ENCODE data around the gene COPZ1. TPM values are rescaled to one million over a fixed set of nuclear protein-coding genes. Genes with fewer than 3 reads are reported as not detected.

Gene COPZ1
- total and polyA plus RNA-seq, 9 of the 15 experiments (the other 6 are each of a cell fraction or from before 2014, with no cell fraction given): 137 to 487 (median 233) TPM

DNA sequence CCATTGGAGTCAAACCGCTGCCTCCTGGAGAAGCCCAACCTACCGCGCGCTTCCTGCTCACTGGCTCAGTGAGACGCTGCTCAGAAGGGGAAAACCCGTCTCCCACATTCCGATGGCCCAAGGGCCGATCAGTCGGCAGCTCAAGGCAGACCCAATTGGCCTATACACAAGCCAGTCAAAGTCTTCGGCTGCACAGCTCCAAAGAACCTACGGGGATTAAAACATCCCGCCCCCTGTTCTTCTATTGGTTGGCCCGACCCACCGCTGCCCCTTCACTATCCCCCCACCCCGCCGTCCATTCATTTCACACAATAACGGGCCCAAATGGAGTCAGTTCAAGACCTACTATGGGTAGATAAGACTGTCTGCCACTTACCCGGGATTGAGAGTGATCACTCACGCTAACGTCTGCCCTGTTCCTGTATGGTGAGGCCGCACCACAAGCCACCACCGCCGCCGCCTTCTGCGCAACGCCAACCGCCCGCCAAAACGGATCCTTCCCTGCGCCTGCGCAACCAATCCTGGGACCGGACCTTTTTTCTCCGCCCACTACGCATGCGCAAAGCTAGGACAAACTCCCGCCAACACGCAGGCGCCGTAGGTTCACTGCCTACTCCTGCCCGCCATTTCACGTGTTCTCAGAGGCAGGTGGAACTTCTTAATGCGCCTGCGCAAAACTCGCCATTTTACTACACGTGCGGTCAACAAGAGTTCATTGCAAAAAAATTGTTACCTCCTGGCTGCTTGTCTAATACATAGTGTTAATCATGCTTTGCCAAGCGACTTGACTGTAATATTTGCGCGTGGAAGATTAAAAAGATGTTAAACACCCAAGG, 45.1 kb upstream of the COPZ1 start, which contains the start of gene CBX5 (continued):
- TF ChIP-seq ZNF780A (CRISPR knock-in tag; IDR thresholded peaks at IDR 0.05): no peak
- TF ChIP-seq, protein P1, sequence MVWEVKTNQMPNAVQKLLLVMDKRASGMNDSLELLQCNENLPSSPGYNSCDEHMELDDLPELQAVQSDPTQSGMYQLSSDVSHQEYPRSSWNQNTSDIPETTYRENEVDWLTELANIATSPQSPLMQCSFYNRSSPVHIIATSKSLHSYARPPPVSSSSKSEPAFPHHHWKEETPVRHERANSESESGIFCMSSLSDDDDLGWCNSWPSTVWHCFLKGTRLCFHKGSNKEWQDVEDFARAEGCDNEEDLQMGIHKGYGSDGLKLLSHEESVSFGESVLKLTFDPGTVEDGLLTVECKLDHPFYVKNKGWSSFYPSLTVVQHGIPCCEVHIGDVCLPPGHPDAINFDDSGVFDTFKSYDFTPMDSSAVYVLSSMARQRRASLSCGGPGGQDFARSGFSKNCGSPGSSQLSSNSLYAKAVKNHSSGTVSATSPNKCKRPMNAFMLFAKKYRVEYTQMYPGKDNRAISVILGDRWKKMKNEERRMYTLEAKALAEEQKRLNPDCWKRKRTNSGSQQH (CRISPR knock-in tag; IDR thresholded peaks at IDR 0.05): peak; percentile 12; the same call in 1 of the 2 replicates
- TF ChIP-seq RB1 (IDR thresholded peaks at IDR 0.05; ENCODE audit: low read depth): peak; percentile 98
- no peak for TF ChIP-seq HNRNPL (IDR thresholded peaks at IDR 0.05; ENCODE audit: low read depth, low read length)
- TF ChIP-seq ZNF57 (CRISPR knock-in tag; IDR thresholded peaks at IDR 0.05): no peak
- TF ChIP-seq ZNF830 (CRISPR knock-in tag; IDR thresholded peaks at IDR 0.05): no peak
- no peak for TF ChIP-seq RBM22 (IDR thresholded peaks at IDR 0.05; ENCODE audit: low read depth, low read length, poor library complexity, severe bottlenecking)
- no peak for TF ChIP-seq ZNF146 (CRISPR knock-in tag; IDR thresholded peaks at IDR 0.05; ENCODE audit: unreplicated experiment)
- no peak for TF ChIP-seq SRSF3 (IDR thresholded peaks at IDR 0.05; ENCODE audit: insufficient read depth, low read length)
- TF ChIP-seq, protein P2, sequence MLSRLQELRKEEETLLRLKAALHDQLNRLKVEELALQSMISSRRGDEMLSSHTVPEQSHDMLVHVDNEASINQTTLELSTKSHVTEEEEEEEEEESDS (CRISPR knock-in tag; IDR thresholded peaks at IDR 0.05): no peak
- TF ChIP-seq ELF4 (CRISPR knock-in tag; IDR thresholded peaks at IDR 0.05): no peak
- no peak for TF ChIP-seq SIX5 (IDR thresholded peaks at IDR 0.05; ENCODE audit: borderline replicate concordance in 1 of 2, insufficient read depth in 1 of 2, low read depth in 1 of 2, low read length in 2 of 2)
- no peak; the same call in 1 of the 2 replicates for TF ChIP-seq ETV5 (CRISPR knock-in tag; IDR thresholded peaks at IDR 0.05; ENCODE audit: low read depth)
- TF ChIP-seq SIN3A (IDR thresholded peaks at IDR 0.05; ENCODE audit: borderline replicate concordance in 2 of 2, control insufficient read depth in 1 of 2, low read depth in 2 of 2, low read length in 2 of 2): peak in 1 of 2 experiments; percentile 54; a peak in 2 of 4 replicates
- TF ChIP-seq KLF1 (tag; IDR thresholded peaks at IDR 0.05): no peak
- no peak for TF ChIP-seq ETS2 (tag; IDR thresholded peaks at IDR 0.05; ENCODE audit: borderline replicate concordance, poor library complexity, severe bottlenecking)
- TF ChIP-seq EP400 (IDR thresholded peaks at IDR 0.05): peak; percentile 92
- TF ChIP-seq, protein P3, sequence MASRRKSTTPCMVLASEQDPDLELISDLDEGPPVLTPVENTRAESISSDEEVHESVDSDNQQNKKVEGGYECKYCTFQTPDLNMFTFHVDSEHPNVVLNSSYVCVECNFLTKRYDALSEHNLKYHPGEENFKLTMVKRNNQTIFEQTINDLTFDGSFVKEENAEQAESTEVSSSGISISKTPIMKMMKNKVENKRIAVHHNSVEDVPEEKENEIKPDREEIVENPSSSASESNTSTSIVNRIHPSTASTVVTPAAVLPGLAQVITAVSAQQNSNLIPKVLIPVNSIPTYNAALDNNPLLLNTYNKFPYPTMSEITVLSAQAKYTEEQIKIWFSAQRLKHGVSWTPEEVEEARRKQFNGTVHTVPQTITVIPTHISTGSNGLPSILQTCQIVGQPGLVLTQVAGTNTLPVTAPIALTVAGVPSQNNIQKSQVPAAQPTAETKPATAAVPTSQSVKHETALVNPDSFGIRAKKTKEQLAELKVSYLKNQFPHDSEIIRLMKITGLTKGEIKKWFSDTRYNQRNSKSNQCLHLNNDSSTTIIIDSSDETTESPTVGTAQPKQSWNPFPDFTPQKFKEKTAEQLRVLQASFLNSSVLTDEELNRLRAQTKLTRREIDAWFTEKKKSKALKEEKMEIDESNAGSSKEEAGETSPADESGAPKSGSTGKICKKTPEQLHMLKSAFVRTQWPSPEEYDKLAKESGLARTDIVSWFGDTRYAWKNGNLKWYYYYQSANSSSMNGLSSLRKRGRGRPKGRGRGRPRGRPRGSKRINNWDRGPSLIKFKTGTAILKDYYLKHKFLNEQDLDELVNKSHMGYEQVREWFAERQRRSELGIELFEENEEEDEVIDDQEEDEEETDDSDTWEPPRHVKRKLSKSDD (conservative IDR thresholded peaks at IDR 0.05; ENCODE audit: low read length): no peak
- peak; percentile 28; the same call in 1 of the 2 replicates for TF ChIP-seq HCFC1 (IDR thresholded peaks at IDR 0.05; ENCODE audit: low read depth, low read length)
- TF ChIP-seq ZNF121 (CRISPR knock-in tag; conservative IDR thresholded peaks at IDR 0.05): no peak
- no peak for TF ChIP-seq NFXL1 (CRISPR knock-in tag; IDR thresholded peaks at IDR 0.05)
